Measurements from ENCODE around the gene GSC2. TPM values are rescaled to one million over a fixed set of nuclear protein-coding genes. Genes with fewer than 3 reads are reported as not detected.

GSC2 gene
- total and polyA plus RNA-seq, 11 donors, result not detected

DNA sequence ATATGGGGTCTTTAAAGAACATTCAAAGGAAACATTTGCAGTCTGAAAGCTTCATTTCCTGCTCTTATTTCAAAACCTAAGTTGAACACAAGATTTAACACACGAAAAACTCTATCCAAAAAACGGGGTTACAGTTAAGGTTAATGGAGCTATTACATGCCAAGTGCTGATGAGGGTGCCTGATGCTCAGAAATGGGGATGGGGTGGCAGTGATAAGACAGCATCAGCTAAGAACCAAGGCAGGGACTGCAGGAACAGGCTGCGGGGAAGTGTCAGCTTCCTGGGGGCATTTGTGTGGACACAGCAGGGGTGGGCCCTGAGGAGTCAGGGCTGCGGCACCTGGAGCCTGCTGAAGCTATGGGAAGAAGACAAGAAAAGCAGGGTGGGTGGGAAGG lies 40.0 kb downstream of the GSC2 start:
- no peak for ATAC-seq
- TF ChIP-seq, protein P1, sequence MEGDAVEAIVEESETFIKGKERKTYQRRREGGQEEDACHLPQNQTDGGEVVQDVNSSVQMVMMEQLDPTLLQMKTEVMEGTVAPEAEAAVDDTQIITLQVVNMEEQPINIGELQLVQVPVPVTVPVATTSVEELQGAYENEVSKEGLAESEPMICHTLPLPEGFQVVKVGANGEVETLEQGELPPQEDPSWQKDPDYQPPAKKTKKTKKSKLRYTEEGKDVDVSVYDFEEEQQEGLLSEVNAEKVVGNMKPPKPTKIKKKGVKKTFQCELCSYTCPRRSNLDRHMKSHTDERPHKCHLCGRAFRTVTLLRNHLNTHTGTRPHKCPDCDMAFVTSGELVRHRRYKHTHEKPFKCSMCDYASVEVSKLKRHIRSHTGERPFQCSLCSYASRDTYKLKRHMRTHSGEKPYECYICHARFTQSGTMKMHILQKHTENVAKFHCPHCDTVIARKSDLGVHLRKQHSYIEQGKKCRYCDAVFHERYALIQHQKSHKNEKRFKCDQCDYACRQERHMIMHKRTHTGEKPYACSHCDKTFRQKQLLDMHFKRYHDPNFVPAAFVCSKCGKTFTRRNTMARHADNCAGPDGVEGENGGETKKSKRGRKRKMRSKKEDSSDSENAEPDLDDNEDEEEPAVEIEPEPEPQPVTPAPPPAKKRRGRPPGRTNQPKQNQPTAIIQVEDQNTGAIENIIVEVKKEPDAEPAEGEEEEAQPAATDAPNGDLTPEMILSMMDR (IDR thresholded peaks at IDR 0.05), result no peak
- TF ChIP-seq POLR2A (IDR thresholded peaks at IDR 0.05), result no peak
- 35 to 82% (median 71%) methylated on average over 4 of the region's 4 CpGs for WGBS, 4 donors
- H3K4me3 ChIP-seq, result peak overlapping the region in 1 of 12 donors; percentile 40
- no peak for DNase-seq
- H3K9me3 ChIP-seq, result no peaks in the 10 kb centered on the region
- H3K4me1 ChIP-seq, result peaks cover 11 to 71% (median 49%) of the 10 kb centered on the region in 12 donors
- intact Hi-C loops (cut with DNase I), result loop anchor here in 1 of 10 donors (10.0 kb wide), 1 partner anchor 55 kb away; no protein-coding TSS in a partner anchor
- no peaks in the 10 kb centered on the region for H3K27me3 ChIP-seq
- H3K36me3 ChIP-seq, result no peaks in the 10 kb centered on the region
- H3K27ac ChIP-seq, result peak overlapping the region in 1 of 12 donors; percentile 86

DNA sequence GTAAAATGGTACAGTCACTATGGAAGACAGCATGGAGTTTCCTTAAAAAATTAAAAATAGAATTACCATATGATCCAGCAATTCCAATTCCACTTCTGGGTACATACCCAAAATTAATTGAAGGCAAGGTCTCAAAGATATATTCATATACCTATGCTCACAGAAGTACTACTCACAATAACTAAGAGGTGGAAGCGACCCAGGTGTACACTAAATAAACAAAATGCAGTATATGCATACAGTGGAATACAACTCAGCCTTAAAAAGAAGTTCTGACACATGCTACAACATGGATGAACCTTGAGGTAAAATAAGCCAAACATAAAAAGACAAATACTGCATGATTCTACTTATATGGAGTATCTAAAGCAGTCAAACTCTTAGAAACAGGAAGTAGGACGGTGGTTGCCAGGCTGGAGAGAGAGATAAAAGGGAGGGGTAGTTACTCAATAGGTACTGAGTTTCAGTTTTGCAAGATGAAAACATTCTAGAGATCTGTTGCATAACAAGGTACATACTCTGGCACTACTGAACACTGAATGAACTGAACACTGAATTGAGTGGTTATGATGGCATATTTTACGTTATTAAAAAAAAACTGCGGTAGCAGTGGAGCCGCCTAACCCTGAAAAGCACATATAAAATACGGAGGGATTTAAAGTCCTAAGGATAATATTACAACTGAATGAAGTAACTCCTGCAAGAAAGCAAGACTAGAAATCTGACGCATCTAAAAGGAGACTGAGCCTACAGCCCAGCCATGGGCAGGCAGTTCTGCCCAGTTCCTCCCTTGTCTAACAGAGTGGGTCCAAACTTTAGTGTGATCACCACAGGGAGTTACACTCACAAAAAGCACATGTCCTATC lies 40.7 kb downstream of the GSC2 start:
- peak; percentile 8 to 75 (median 66) for ATAC-seq
- 66 to 72% (median 71%) methylated on average over 7 of the region's 7 CpGs for WGBS, 4 donors
- H3K27me3 ChIP-seq, result no peaks in the 10 kb centered on the region
- DNase-seq, result no peak
- TF ChIP-seq, protein P1 (IDR thresholded peaks at IDR 0.05), result no peak
- no peak for TF ChIP-seq POLR2A (IDR thresholded peaks at IDR 0.05)
- H3K4me3 ChIP-seq, result peak overlapping the region in 1 of 12 donors; percentile 40
- intact Hi-C loops (cut with DNase I), result loop anchor here in 1 of 10 donors (10.0 kb wide), 1 partner anchor 55 kb away; no protein-coding TSS in a partner anchor
- H3K4me1 ChIP-seq, result peaks cover 10 to 68% (median 46%) of the 10 kb centered on the region in 12 donors
- H3K27ac ChIP-seq, result peak overlapping the region in 1 of 12 donors; percentile 86
- H3K36me3 ChIP-seq, result no peaks in the 10 kb centered on the region
- no peaks in the 10 kb centered on the region for H3K9me3 ChIP-seq

DNA sequence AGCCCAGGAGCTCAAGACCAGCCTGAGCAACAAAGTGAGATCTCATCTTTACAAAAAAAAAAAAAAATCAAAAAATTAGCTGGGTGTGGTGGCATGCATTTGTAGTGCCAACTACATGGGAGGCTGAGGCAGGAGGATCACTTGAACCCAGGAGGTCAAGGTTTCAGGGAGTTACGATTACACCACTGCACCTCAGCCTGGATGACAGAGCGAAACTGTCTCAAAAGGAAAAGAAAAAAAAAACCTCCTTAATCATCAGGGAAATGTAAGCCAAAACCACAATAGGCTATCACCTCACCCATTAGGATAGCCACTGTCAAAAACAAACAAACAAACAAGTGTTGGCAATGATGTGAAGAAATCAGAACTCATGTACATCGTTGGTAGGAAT lies 41.3 kb downstream of the GSC2 start:
- H3K27ac ChIP-seq, result peak overlapping the region in 1 of 12 donors; percentile 86
- ATAC-seq (no peak), DNase-seq (no peak)
- no peak for TF ChIP-seq POLR2A (IDR thresholded peaks at IDR 0.05)
- TF ChIP-seq, protein P1 (IDR thresholded peaks at IDR 0.05), result no peak
- WGBS, 4 donors, result 52 to 90% (median 77%) methylated on average over 3 of the region's 3 CpGs
- no peak overlapping the region for H3K4me3 ChIP-seq
- intact Hi-C loops (cut with DNase I), result no loop called here
- no peaks in the 10 kb centered on the region for H3K36me3 ChIP-seq
- peaks cover 10 to 71% (median 47%) of the 10 kb centered on the region in 12 donors for H3K4me1 ChIP-seq
- no peaks in the 10 kb centered on the region for H3K27me3 ChIP-seq
- H3K9me3 ChIP-seq, result no peaks in the 10 kb centered on the region

DNA sequence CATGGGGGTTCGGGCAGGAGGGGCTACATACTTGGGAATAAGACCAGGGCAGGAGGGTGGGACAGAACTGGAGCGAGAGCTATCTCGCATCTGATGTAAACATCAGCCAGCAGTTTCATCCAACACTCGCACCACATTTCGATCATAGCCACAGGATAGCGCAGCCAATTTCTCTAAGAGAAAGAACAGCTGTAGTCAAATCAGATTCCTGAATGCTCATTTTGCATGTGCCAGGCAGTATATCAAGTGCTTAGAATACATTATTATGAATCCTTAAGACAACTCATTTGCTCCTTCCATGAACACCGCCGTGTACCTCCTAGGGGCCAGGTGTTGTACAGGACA lies 42.4 kb downstream of the GSC2 start:
- 84 to 93% (median 89%) methylated on average over 8 of the region's 8 CpGs for WGBS, 4 donors
- H3K4me1 ChIP-seq, result peaks cover 10 to 69% (median 47%) of the 10 kb centered on the region in 12 donors
- H3K4me3 ChIP-seq, result no peak overlapping the region
- H3K27ac ChIP-seq, result no peak overlapping the region
- DNase-seq, result no peak
- no peaks in the 10 kb centered on the region for H3K9me3 ChIP-seq
- intact Hi-C loops (cut with DNase I), result no loop called here
- H3K36me3 ChIP-seq, result no peaks in the 10 kb centered on the region
- ATAC-seq, result no peak
- TF ChIP-seq, protein P1 (IDR thresholded peaks at IDR 0.05), result no peak
- no peak for TF ChIP-seq POLR2A (IDR thresholded peaks at IDR 0.05)
- no peaks in the 10 kb centered on the region for H3K27me3 ChIP-seq

All from heart left ventricle (tissue), 16 donors.